Pulmonary artery endothelial cell (primary cell): Measurements from ENCODE around the gene HIGD2A. TPM values are rescaled to one million over a fixed set of nuclear protein-coding genes. Genes with fewer than 3 reads are reported as not detected.

ENCODE experiments used
- DNase-seq: peaks from one replicate; pipeline ENCODE4 v3.0.0-alpha.2; 2011; ENCODE audit warnings: low read depth, low spot score
- total RNA-seq: library from RNA; depleted of rRNA; stranded (reverse); fragments of >200 nt; gene quantifications from 2 replicates; pipeline ENCODE4 v1.2.3, GENCODE V29; 2014

The HIGD2A gene
- 42.7 and 43.5 TPM in 2 replicates for total RNA-seq

DNA sequence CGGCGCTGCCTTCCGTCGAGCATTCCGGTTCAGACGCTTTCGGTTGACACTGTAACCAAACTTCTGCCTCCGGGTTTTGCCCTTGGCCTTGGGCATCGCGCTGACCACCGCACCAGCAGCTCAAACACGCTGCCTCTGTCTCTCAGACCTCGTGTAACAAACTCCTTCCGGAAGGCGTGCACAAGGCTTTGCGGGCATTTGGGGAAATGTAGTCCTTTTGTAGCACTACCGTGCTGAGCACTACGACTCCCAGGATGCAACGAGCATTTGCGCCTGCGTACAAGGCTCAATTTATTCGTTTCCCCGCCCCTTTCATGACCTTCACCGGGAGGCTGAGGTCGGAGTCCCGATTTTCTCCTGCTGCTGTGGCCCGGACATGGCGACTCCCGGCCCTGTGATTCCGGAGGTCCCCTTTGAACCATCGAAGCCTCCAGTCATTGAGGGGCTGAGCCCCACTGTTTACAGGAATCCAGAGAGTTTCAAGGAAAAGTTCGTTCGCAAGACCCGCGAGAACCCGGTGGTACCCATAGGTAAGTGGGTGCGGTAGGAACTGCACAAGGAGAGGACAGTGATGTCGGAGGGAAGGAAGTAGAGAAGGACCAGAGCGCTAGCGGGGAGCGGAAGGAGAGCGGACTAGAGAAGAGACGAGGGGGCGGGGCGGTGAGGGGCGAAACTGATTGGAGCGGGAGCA lies at the start of gene HIGD2A, which contains the start of gene NOP16:
Gene HIGD2A, plus strand, starts transcription at position 308 of the 691 bp plus-strand sequence. Its CDS starts 69 bp downstream, at position 377.
Gene NOP16, minus strand, starts transcription at position 155 of the 691 bp plus-strand sequence. Its CDS starts 59 bp downstream, at position 96.
- DNase-seq = peak; percentile 95

GRCh38 chr5:176339304-176339703 lies 49.2 kb upstream of the HIGD2A start:
- no peak for DNase-seq

DNA sequence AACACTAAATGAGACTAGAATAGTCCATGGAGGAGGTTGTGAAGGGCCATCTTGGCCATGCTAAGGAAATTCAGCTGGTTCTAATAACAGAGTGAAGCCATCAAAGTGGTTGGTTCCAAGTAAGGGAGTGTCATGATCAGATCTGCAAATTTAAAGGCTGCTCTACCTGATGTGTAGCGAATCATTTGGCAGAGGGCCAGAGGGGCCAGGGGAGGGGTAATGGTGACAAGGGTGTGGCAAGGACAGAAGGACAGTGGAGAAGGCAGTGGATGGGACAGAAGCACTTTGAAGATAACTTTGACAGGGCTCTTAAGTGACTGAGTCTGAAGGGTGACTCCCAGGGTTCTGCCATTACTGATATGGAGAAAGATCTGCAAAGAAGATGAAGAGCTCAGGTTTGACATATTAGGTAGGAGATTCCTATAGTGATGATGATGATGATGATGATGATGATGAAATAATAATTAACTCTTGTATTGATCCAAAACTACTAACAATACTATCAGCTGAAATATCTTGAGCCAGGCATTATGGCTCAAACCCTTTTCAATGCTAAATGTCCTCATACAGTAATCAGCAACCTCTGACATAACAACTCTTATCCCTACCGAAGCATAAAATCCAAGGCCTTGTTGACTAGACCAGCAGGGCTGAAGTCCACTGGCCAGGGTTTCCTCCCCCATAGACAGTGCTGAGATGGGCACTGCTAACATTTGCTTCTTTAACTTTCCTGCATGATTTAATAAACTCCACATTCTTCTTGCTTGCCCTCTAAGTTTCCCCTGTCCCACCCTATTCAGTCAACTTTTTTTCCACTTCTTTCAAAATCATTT lies 47.0 kb upstream of the HIGD2A start:
- DNase-seq = no peak

DNA sequence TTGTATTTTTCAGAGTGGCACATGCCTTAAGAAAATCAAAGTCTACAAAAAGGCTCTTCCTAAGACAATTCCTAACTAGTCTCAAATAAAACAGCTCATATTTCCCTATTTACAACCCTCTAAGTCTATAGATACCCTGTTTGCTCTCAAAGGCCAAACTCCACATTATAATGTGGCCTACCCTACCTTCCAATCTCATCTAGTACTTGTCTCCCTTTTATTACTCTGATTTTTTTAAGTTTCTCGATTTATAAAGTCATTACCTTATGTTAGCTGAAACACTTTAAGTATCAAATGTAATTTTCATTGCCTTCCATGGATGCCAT lies 46.4 kb upstream of the HIGD2A start:
- no peak for DNase-seq

DNA sequence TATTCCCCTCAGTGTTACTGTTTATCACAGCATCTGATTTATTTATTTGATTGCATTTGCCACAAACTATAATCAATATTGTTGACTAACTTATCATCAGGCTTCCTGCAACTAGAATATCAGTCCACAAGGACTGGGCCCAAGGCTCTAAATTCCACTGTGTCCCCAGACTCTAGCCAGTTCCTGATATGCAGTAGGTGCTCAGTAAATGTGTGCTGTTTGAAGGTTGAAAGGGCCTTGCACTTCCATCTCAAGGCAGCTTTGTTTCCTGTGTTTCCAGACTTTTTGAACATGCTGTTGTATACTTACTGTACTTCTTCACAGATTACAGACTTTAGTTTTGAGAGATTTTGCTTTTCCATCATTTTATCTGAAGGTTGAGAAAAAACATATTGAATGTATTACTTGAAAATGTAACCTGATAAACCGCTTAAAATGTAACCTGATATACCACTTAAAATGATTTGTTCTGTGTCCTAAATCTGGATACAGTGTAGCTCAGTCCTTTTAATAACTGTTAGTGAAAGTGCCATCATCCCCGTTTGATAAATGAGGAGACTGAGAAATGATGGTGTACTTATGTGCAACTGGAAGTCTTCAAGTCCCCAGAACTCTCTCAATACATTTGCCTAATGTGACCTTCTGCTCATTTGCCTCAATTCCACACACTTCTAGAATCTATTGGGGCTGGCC lies 45.6 kb upstream of the HIGD2A start:
- DNase-seq = no peak

DNA sequence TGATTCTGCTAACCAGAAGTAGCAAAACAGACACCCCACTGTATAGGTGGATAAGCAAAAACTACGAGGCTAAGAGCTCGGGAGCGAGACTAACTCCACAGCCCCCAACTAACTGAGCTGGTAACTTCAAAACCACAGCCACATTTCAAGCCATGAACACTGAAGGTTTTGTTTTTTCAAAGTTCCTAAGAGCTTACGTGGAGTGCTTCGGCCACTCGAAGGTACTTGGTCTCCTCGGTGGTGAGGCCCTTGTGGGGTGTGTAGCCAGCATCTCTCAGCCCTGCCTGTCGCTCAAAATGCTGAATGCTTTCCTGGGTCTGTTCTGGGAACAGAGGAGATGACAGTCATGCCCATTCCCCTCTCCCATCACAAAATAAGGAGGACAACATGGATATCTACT lies 38.1 kb upstream of the HIGD2A start:
- no peak for DNase-seq

DNA sequence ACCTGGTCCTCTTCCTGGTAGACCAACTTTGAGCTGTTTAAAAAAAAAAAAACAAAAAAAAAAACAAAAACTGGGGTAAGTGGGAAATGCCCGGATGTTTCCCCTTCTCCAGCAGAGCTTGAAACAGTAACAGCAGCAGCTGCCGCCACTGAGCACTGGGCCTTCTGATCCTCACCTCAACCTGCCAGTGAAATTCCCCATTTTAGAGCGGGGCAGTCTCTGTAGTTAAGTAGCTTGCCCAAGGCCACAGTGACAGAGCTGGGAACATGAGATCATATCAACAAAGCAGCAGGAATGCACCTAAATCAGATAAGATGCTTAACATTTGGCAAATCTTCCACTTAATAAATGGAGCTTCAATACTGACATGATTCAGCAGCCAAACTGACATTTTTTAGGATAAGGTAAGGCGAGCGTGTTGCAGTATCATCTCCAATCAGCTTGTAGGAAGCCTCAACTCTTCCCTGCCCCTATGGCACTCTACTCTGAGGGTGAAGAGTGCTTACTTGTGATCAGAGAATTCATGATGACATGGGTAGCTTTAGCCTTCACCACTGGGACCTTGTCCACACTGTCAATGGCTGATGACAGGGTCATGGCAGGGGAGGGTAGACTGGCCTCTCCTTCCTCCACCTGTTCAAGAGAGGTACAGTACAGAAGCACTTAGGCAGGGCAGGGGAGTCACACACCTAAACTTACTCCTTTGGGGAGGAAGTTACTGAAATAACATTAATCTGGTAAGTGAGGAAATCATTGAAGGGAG lies 36.3 kb upstream of the HIGD2A start:
- no peak for DNase-seq

DNA sequence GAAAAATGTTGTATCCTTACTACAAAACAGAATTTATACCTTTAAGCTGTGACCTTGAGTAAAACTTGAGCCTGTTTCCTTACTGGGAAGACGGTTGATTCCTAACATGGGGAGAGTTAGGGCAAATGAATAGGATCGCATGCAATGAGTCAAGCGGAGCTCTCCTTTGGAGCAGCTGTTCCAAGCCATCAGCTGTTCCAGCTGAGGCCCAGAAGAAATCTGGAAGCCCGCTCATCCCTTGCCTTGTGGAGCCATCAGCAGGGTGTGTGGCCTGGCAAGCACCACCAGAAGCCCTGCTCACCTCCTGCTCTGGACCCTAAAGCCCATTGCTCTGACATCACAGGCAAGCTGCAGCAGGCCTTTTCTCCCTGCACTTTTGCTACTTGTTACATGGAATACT lies 35.0 kb upstream of the HIGD2A start:
- DNase-seq = no peak

DNA sequence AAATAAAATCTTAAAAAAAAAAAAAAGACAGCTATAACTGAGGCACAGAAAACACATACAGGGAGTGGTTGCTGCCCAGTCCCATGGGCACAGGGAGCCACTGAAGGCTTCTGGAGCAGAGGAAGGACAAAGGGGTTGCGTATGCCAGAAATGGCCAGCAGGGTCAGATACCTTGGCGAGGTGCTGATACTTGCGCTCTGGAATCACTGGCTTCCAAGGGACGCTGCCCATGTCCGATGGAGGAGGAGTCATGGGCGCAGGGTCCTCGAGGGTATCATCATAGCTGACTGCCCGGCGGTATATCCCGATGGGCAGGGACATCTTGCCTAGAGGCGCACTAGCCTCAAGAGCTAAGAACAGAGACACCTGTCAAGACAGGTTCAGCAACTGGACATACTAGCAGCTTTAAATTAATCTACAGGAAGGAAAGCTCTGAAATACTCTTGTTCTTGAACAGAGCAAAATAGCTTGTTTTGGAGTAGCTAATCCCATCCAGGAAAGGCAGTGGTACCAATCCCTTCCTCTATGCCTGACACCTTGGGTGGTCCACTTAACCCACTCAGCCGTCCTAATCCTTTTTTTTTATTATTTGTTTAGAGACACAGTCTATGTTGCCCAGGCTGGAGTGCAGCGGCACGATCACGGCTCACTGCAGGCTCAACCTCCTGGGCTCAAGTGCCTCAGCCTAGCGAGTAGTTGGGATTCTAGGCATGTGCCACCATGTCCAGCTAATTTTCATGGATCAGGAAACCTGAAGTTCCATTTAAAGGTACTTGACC lies 33.0 kb upstream of the HIGD2A start:
- DNase-seq = no peak

DNA sequence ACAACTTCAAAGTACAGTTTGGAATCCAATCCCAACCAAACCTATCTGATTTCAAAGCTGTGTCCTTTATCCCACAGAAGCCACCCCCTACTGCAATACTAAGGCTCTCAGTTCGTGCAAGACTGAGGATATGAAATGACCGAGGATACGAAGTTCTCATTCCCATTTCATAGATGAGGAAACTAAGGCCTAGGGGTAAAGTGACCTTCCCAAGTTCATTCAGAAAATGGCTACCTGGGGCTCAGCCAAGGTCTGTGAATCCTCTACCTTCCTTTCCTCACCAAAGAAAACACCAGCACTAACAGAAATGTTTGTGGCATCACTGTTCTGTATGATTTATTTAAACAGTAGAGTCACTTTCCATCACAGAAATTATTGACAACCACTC lies 32.4 kb upstream of the HIGD2A start:
- DNase-seq = no peak

GRCh38 chr5:176359658-176360057 lies 28.9 kb upstream of the HIGD2A start:
- no peak for DNase-seq

GRCh38 chr5:176360894-176361436 lies 27.6 kb upstream of the HIGD2A start:
- no peak for DNase-seq

GRCh38 chr5:176361437-176362232 lies 26.9 kb upstream of the HIGD2A start, which contains the start of gene KIAA1191:
TSS of gene KIAA1191 (minus strand) at chr5:176361764. CDS start at chr5:176359508, 2,256 bp downstream.
- DNase-seq = peak; percentile 73

DNA sequence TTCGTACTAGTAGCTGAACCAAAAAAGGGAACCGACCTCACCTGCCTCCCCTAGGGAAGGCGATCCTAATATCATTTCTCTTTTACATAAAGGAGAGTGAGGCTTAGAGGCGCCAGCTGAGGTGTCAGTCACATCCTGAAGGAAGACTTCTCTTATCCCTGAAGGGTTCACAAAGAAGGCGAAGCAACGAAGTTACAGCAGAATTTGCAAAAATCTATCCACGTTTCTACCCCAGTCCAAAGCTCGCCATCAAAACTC lies 26.4 kb upstream of the HIGD2A start:
- DNase-seq = no peak

- no peak for DNase-seq
Measured at GRCh38 chr5:176364765-176365350, 23.7 kb upstream of the HIGD2A start.

GRCh38 chr5:176365351-176366231 lies 23.0 kb upstream of the HIGD2A start, which contains the start of gene ARL10:
TSS of gene ARL10 (plus strand) at chr5:176365487. CDS start at chr5:176365564, 77 bp downstream.
- no peak for DNase-seq

- no peak for DNase-seq
Measured at GRCh38 chr5:176366232-176366894, 22.2 kb upstream of the HIGD2A start.

- DNase-seq = no peak
Measured at GRCh38 chr5:176368726-176369125, 19.8 kb upstream of the HIGD2A start.
